Heart left ventricle (tissue), 16 donors: Measurements from ENCODE around the gene ARIH2. TPM values are rescaled to one million over a fixed set of nuclear protein-coding genes. Genes with fewer than 3 reads are reported as not detected.
A peak's percentile ranks its signal among the peaks of the same experiment; 100 is the strongest.

Experiments
- ATAC-seq, 4 donors: fragments of 200-7000 bp; cut with Tn5 transposase; one replicate each; pipeline ENCODE4 v1.9.1; 2020 to 2022; ENCODE audit warnings: moderate library complexity in 4 of 4, mild to moderate bottlenecking in 3 of 4, moderate number of reproducible peaks in 1 of 4
- DNase-seq, 5 donors: peaks; one replicate each; pipeline ENCODE4 v3.0.0-alpha.2; 2020
- H3K27ac ChIP-seq, 12 donors: fragments of 200-600 bp; sonication (generic) in 4 of 12; one replicate each; pipeline versions ENCODE4 v1.5.0 to v1.8.0; 2016 to 2022; ENCODE audit warnings: mild to moderate bottlenecking in 2 of 12
- H3K27me3 ChIP-seq, 9 donors: fragments of 200-600 bp; sonication (generic) in 2 of 9; one replicate each; pipeline versions ENCODE4 v1.5.1 to v1.8.0; 2016 to 2022; ENCODE audit warnings: mild to moderate bottlenecking in 3 of 9
- H3K36me3 ChIP-seq, 9 donors: fragments of 200-600 bp; sonication (generic) in 2 of 9; one replicate each; pipeline versions ENCODE4 v1.5.0 to v1.8.0; 2018 to 2022; ENCODE audit warnings: mild to moderate bottlenecking in 2 of 9
- H3K4me1 ChIP-seq, 12 donors: fragments of 200-600 bp; sonication (generic) in 4 of 12; one replicate each; pipeline versions ENCODE4 v1.5.0 to v1.8.0; 2016 to 2022; ENCODE audit warnings: mild to moderate bottlenecking in 3 of 12
- H3K4me3 ChIP-seq, 12 donors: fragments of 200-600 bp; sonication (generic) in 4 of 12; one replicate each; pipeline versions ENCODE4 v1.5.0 to v1.8.0; 2017 to 2022; ENCODE audit warnings: mild to moderate bottlenecking in 9 of 12, moderate library complexity in 4 of 12
- H3K9me3 ChIP-seq, 12 donors: fragments of 200-600 bp; sonication (generic) in 4 of 12; one replicate each; pipeline versions ENCODE4 v1.5.0 to v1.8.0; 2016 to 2022; ENCODE audit warnings: mild to moderate bottlenecking in 1 of 12
- CTCF ChIP-seq, 12 donors: fragments of 200-600 bp; sonication (generic) in 4 of 12; IDR thresholded peaks; one replicate each; pipeline versions ENCODE4 v1.5.0 to v1.8.0; 2018 to 2022; ENCODE audit warnings: antibody characterized with exemption in 12 of 12, mild to moderate bottlenecking in 5 of 12
- POLR2A ChIP-seq, 2 donors: fragments of 450-650 bp; IDR thresholded peaks; one replicate each; pipeline ENCODE4 v1.6.1; 2017; ENCODE audit warnings: antibody characterized with exemption in 2 of 2, mild to moderate bottlenecking in 2 of 2, moderate library complexity in 2 of 2
- WGBS, 4 donors: extraction: QIAGEN DNeasy Blood & Tissue Kit in 2 of 4; methylation state at CpG; one replicate each; pipeline versions ENCODE4 v1.1.5 to v1.1.7; 2013 to 2018; 5-methylcytosine and 5-hydroxymethylcytosine counted together
- intact Hi-C, 10 donors: fragments of 100-400 bp; cut with DNase I; formaldehyde crosslinking; loops; one replicate each; pipeline versions ENCODE4 v1.11.1 to v1.14.2; 2022
- polyA plus RNA-seq, 2 donors: library from polyadenylated mRNA; stranded (reverse); fragments of 200-250 nt; gene quantifications; one replicate each; pipeline ENCODE4 v1.2.3, GENCODE V29; 2013
- total RNA-seq, 9 donors: library from RNA; depleted of rRNA in 2 of 9; stranded (reverse); fragments of >200 nt in 2 of 9; fragmentation: NEBNext Ultra II Directional in 3 of 9; extraction: Animal tissue kit (Norgen Biotek cat#: 25700) in 3 of 9; gene quantifications; one replicate each; pipeline versions ENCODE4 v1.1.0 to v1.2.4, GENCODE V29; 2016 to 2023
- donor health status: ischemic (EF 13 %, LVEDD 7.1; RV severe dilation, severe dysfunction).
- donor health status: healthy with polysubstance abuse.
- donor health status: DM: no; HTN: yes; CAD: no.
- donor health status: DM: no; HTN: no; CAD: no.
- donor health status: ischemic (EF 25% LVEDD 6.9; RV normal size, moderate dysfunction).
- donor health status: ischemic (EF 25% LVEDD 5.7; RV mildly dilated, moderate dysfunction).
- donor health status: healthy.
- donor health status: DM: yes; HTN: yes; CAD: no.
- donor health status: ischemic (EF 35%, LVEDD 5.7; RV mildly dilated, moderate dysfunction).
- donor health status: nonischemic (EF 11% LVEDD 7.7; RV severe dilation, severe dysfunction).
- donor health status: DM: yes; HTN: yes; CAD: no.
- donor health status: PGD.
- donor health status: ischemic (EF 29% LVEDD 5.4; RV normal size, mild dysfunction).
- donor health status: nonischemic (EF 23%, LVEDD 6.1; RV moderate dilation, normal function).

The ARIH2 gene
- total and polyA plus RNA-seq, 11 donors: 77.6 to 223 (median 126) TPM

DNA sequence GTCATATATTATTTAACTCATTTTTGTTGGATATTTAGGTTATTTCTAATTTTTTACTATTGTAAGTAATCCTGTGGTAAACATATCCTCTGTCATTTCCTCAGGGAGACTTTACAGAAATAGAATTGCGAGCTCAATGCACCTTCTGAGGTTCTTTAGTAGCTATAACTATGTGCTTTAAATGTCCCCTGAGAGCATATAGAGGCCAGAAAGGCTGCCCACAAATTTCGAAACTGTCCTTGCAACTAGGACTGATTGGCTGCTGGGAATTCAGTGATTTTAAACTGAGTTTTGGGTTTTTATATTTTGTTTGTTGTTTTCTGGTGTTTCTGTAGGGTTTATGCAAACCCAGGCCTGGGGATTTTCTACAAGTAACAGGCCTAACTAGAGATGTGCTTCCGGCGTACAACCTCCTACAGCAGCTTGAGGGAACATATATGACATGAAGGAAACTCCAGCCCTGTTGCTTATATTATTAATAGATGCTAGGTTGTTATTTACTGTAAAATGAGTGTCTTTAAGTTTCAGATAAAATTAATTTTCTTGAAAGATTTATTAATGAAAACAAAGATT, 42.3 kb downstream of the ARIH2 start:
- Histone ChIP-seq H3K36me3 (peaks cover 0 to 77% (median 64%) of the 10 kb centered on the region in 9 donors), H3K27ac (no peak overlapping the region), H3K4me1 (peaks cover 0 to 5% (median 0%) of the 10 kb centered on the region in 12 donors), H3K27me3 (no peaks in the 10 kb centered on the region), H3K9me3 (no peaks in the 10 kb centered on the region), H3K4me3 (no peak overlapping the region)
- DNase-seq (no peak), ATAC-seq (no peak)
- WGBS, 4 donors: 69 to 83% (median 71%) methylated on average over 4 of the region's 4 CpGs
- intact Hi-C loops: loop anchor here in 2 of 10 donors (10.0 kb wide), 2 partner anchors 86 to 354 kb away; no protein-coding TSS in a partner anchor
- TF ChIP-seq POLR2A (IDR thresholded peaks at IDR 0.05) (no peak), CTCF (IDR thresholded peaks at IDR 0.05) (no peak)

GRCh38 chr3:48962340-48962739, 43.7 kb downstream of the ARIH2 start:
- H3K27ac ChIP-seq: no peak overlapping the region
- peaks cover 0 to under 1% (median 0%) of the 10 kb centered on the region in 12 donors for H3K4me1 ChIP-seq
- DNase-seq: no peak
- no peak overlapping the region for H3K4me3 ChIP-seq
- H3K36me3 ChIP-seq: peaks cover 0 to 91% (median 71%) of the 10 kb centered on the region in 9 donors
- intact Hi-C loops: loop anchor here in 2 of 10 donors (10.0 kb wide), 2 partner anchors 88 to 352 kb away; no protein-coding TSS in a partner anchor
- TF ChIP-seq CTCF (IDR thresholded peaks at IDR 0.05) (no peak), POLR2A (IDR thresholded peaks at IDR 0.05) (no peak)
- H3K27me3 ChIP-seq: no peaks in the 10 kb centered on the region
- no peaks in the 10 kb centered on the region for H3K9me3 ChIP-seq
- ATAC-seq: peak in 1 of 4 donors; percentile 16
- 80 to 90% (median 83%) methylated on average over 2 of the region's 2 CpGs for WGBS, 4 donors

- TF ChIP-seq POLR2A (IDR thresholded peaks at IDR 0.05) (no peak), CTCF (IDR thresholded peaks at IDR 0.05) (no peak)
- intact Hi-C loops: loop anchor here in 2 of 10 donors (10.0 kb wide), 2 partner anchors 88 to 352 kb away; no protein-coding TSS in a partner anchor
- ATAC-seq: no peak
Observed at GRCh38 chr3:48962939-48963338, 44.3 kb downstream of the ARIH2 start.

DNA sequence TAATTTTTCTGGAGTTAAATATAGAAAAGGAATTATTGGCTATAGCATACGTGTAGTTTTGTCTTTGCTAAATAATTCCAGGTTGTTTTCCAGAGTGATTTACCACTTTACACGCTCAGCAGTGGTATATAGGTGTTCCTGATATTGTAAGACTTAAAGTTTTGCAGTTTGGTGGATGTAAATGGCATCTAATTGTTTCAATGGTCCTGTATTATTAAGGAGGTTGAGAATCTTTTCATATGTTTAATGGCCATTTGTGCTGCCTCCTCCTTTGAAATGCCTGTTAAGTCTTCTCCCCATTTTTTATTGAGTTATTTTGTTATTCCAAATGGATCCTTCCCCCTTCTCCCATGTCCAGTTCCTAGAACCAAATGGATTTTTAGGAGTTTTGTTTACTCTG, 44.9 kb downstream of the ARIH2 start:
- H3K9me3 ChIP-seq: no peaks in the 10 kb centered on the region
- intact Hi-C loops: loop anchor here in 2 of 10 donors (10.0 kb wide), 2 partner anchors 89 to 351 kb away; no protein-coding TSS in a partner anchor
- H3K36me3 ChIP-seq: peaks cover 0 to 92% (median 72%) of the 10 kb centered on the region in 9 donors
- no peak overlapping the region for H3K27ac ChIP-seq
- ATAC-seq (no peak), DNase-seq (no peak)
- H3K4me1 ChIP-seq: no peaks in the 10 kb centered on the region
- H3K4me3 ChIP-seq: no peak overlapping the region
- H3K27me3 ChIP-seq: no peaks in the 10 kb centered on the region
- WGBS, 4 donors: 67 to 84% (median 75%) methylated on average over 2 of the region's 2 CpGs
- TF ChIP-seq CTCF (IDR thresholded peaks at IDR 0.05) (no peak), POLR2A (IDR thresholded peaks at IDR 0.05) (no peak)

More at GRCh38 chr3:48962939-48963338, 44.3 kb downstream of the ARIH2 start:
- WGBS, 4 donors: 52 to 75% (median 62%) methylated on average over 4 of the region's 4 CpGs
- Histone ChIP-seq H3K27me3 (no peaks in the 10 kb centered on the region), H3K27ac (no peak overlapping the region), H3K4me1 (no peaks in the 10 kb centered on the region), H3K36me3 (peaks cover 0 to 92% (median 72%) of the 10 kb centered on the region in 9 donors), H3K4me3 (no peak overlapping the region), H3K9me3 (no peaks in the 10 kb centered on the region)
- DNase-seq: no peak
